OCI-M1 (cell line): ENCODE measurements around the gene DHFR2.
"Not testable (repeated sequence)": the region's sequence is repeated elsewhere in the genome, so short reads cannot be mapped to it uniquely, and the experiment has no call there.

ENCODE experiments used
- DNase-seq: peaks from one replicate; lab custom pipeline; 2025; lab: John Stamatoyannopoulos, UW

Gene DHFR2

DNA sequence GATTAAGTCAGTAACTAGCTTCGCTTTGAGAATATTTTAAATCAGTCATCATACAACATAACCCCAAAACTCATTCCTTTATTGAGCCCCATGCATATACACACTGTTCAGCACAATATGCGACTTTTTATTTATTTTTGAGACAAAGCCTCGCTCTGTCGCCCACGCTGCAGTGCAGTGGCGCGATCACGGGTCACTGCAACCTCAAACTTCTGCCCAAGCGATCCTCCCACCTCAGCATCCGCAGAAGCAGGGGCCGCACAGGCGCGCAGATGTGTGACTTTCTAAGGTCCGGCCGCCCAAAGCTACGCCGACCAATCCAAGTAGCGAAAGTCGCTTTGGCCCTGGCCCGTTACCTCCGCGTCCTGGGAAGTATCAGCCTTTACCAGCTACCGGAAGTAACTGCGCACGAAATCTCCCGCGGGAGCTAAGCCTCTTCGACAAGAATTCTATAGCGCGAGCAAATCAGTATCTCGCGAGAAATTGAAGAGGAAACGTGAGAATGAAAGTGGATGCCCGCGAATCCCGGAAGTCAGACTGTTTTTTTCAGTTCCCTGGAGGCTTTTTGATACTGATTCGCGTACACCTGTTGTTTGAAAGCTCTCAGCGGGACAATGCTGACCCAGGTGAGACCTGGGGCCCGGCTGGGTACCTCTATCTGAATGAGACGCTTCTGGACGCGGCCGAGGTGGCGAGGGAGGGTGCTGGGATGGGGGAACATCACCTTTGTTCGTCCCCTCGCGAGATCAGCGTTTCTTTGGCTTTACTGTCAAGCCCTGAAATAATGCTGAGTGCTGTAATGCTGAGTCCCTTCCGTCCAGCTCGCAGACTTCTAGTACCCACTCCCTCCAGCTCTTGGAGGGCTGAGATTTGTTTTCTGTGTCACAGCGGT is at the start of gene DHFR2, which contains the start of gene NSUN3:
Gene DHFR2, minus strand, starts transcription at position 404 of the 892 bp plus-strand sequence. CDS start 1,405 bp downstream, outside the sequence.
Gene NSUN3, plus strand, starts transcription at position 549 of the 892 bp plus-strand sequence. Its CDS starts 66 bp downstream, at position 615.
- peak; percentile 98 for DNase-seq

DNA sequence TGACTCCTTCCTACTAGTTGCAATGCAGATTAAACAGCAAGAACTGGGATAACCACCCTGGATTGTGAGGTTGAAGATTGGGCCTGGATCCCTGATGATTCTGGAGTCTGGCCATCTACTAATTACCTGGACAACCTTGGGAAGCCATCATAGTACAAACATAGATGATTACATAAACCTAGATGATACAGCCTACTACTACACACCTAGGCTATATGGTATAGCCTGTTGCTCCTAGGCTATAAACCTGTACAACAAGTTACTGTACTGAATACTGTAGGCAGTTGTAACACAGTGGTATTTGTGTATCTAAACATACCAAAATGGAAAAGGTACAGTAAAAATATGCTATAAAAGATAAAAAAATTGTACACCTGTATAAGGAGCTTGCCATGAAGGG is 48.1 kb upstream of the DHFR2 start:
- no peak for DNase-seq

DNA sequence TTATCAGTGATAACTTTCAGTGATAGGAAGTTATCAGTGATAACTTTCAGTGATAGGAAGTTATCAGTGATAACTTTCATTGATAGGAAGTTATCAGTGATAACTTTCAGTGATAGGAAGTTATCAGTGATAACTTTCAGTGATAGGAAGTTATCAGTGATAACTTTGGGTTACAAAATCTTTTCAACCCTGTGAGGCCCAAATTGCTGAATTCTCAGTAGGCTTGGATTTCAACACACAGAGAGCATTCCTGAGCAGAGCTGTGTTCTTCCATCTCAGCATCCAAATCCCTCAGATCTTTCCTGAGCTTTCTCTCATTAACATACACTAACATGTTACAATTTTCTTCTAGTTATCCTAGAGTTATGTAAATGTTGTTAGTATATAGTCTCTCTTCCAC is 47.5 kb upstream of the DHFR2 start:
- DNase-seq = not testable (repeated sequence)

DNA sequence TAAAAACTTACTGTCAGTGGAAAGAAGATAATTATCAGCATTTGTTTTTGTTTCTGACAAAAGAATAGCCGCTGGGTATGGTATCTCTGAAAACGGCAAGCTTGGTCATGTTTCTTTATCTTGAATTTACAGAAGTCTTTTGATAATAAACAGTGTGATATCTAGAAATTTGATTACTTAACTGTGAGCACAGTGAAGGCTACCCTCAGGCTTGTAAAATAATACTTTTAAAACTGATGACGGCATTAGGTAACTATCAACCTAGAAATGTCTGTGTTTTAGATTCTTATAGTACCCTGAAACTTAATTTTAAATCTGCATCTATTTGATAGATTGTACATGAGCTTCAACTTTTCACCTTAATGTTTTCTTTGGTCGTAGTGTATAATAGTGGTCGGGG is 43.6 kb upstream of the DHFR2 start:
- DNase-seq = peak; percentile 55

DNA sequence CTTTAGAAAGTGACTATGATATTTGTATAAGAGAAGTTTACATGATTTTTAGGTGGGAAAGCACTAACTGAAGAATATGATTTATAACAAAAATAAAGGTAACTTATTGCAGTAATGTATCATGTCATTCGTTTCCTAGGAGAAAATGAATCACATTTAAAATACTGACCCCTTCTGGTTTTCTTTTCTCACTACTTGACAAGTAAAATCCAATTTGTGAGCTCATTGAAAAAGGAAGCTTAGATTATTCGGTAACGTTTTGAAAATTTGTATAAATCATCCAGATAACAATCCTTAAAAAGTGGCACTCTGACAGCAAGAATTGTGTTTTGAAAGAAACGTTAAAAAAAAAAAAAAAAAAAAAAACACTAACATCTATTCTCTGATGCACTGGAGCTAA is 39.1 kb upstream of the DHFR2 start:
- peak; percentile 49 for DNase-seq

DNA sequence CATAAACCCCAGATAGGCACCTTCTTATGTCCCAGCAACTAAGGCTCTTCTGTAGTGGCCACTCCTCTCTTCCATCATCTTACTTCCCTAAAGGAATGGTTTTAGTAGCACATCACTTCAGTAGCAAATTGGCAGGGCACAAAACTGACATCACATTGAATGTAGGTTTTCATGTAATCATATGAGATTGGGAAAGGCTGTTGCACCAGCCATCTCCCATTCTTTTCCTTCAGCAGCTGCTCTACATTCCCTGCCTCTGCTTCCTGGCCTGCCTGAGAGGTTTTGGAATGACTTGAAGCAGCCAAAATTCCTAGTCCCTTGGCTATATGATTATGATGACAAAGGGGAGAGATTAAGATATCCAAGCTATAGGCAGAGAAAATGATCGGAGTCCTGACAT is 36.6 kb upstream of the DHFR2 start:
- no peak for DNase-seq

DNA sequence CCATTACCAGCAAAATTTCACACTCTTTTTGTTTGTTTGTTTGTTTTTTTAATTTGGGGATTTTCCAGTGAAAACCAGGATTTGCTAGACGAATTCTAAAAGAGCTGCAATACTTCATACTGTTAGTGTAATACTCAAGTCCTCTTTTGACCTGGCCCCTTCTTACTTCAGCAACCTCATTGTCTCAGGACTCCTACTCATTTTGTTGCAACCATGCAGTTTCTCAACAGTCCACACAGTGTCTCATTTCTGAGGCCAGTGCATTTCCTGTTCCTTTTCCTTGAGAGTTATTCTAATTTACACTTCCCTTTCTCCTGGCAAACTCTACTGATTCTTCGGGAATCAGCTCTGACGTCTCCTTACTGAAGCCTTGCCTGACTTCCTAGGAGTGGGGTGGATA is 35.7 kb upstream of the DHFR2 start:
- DNase-seq = no peak

DNA sequence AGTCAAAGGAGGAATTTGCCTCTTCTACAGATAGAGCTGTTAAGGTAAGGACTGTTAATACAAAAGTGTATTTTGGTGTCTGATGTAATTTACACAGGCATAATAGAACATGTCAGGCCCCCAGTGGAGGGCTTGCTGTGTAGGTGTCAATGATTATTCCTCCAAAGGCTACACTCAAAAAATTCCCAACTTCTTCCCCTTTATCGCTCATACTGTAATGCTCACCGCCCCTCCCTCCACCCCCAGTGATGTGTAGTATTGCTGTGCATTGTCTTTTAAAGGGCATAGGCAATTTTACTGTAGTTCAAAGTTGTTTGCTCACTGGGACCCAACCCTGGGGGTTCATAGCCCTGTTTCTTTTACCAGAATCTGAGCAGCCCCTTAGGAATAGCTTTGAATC is 32.4 kb upstream of the DHFR2 start:
- DNase-seq = no peak

DNA sequence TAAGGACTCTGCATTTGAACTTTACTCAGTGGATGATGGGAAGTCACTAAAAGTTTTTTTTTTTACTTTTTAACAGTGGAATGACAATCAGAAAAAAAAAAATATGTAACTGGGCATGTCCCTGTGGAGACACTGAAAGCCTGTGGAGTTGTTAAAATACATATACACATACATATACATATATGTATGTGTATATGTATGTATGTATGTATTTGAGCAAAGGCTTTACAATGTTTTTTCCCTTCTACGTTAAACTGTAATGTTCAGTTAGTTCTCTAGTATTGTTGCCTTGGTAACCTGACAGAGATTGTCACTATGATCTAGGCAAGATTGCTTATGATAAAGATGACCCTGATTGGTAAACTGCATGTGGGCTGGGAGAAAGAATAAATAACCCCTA is 30.4 kb upstream of the DHFR2 start:
- DNase-seq = no peak

DNA sequence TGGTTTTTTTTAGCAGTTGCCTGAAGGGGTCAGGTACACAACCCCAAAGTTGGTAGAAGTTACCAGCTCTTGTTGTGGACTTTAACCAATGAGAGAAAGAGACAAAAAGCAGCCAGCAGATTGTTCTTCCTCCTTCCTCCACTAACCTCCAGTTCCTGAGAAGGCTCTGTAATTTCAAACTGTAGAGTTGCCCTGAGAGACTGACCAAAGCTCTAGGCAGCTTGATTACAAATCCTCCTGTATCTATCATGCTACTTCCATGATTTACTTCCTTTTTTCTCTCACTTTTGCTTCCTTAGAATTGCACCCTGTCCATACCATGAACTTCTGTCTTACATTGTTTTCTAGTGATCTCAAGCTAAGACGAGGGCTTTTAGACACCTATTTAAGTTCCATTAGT is 29.4 kb upstream of the DHFR2 start:
- peak; percentile 4 for DNase-seq

DNA sequence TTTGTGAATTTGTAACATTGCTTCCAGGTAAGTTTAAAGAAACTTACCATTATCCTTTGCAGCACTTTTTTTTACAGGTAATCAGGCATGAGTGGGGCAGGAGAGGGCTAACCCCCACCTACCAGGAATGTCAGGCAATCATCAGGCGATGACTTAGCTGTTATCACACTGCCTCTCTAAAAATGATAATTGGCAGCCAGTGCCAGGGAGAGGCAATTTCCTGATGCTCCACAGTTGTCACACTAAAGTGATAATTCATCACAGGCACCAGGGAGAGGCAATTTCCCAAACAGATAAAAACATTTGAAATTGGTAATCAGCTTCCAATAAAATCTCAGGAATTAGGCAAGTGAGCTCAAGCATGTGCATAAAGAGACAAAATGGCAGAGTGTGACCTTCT is 26.4 kb upstream of the DHFR2 start:
- DNase-seq = no peak

DNA sequence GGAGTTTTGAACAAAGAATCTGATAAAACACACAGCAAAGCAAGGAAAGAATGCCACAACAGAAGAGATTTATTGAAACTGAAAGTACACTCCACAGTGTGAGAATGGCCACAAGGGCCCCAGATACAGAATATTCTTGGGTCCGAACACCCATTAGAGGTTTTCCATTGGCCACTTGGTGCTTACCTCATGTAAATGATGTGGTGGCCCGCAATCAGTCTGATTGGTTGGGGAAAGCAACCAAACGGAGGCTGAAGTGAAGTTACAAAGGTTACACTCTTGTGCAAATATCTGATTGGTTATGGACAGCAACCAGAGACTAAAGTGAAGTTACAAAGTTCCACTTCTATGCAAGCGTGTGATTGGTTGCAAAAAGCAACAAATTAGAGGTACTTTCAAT is 20.5 kb upstream of the DHFR2 start:
- DNase-seq = peak; percentile 96

DNA sequence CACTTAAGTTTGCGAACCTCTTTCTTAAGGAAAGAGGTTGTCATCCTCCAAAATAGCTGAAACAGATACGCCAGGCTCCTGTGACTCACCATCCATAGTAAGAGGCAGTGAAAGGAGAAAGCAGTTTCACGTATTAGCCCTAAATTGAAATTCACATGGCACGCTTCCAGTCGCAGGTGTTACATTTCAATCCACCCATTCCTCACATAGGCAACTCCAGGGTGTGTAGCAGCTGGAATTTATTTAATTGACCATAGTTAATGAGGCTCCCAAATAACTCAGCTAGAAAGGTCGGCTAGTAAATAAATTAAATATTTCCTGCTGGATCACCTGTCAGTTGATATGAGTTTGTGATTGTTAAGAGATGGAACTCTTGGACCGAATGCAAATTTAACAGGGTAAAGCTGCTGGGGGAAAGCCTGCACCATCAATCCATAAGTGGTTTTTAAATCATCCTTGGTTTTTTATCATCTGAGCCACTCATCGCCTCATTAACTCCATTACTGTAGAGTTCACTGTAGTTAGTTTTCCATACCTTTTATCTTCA is 19.7 kb upstream of the DHFR2 start:
- no peak for DNase-seq

DNA sequence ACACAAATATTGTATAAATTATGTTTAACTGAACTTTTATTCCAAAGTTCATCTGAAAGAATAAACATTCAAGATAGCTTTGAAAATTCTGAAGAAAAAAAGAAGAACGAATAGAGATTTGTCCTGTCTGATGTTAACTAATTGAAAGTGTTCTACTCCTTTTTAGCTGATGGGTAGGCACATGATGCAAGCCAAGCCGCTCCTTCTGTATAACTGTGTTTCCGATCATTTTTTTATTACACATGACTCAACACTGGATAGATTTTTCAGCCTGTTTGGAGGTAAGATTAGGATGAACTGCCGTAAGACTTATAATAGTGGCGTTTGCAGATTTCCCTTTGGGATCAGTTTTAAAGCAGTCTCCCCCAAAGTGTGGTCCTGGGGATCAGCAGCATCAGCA is 19.2 kb upstream of the DHFR2 start:
- no peak for DNase-seq

DNA sequence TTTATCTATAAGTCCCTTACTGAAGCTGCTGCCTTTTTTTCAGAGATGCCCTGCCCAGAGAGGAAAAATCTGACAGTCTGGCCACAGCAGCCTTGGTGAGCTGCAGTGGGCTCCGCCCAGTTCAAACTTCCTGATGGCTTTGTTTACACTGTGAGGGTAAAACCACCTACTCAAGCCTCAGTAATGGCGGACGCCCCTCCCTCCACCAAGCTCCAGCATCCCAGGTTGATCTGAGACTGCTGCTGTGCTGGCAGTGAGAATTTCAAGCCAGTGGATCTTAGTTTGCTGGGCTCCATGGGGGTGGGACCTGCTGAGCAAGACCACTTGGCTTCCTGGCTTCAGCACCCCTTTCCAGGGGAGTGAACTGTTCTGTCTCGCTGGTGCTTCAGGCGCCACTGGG is 17.8 kb upstream of the DHFR2 start:
- not testable (repeated sequence) for DNase-seq

DNA sequence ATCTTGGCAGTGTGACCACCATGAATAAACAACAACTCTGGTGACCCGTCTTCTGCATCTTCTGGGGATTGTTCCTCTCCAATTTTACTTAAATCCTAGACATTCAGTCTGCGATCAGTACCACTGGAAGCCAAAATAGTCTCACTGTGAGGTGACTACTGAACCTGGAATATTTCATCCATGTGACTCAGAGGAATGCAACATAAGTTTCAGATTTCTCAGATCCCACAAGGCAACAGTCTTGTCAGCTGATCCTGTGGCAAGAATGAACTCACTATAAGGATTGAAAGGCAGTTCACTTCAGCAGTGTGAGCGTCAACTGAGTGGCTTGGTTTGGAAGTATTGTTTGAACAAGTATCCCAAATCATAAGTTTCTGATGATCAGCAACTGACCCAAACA is 13.3 kb upstream of the DHFR2 start:
- DNase-seq = no peak

DNA sequence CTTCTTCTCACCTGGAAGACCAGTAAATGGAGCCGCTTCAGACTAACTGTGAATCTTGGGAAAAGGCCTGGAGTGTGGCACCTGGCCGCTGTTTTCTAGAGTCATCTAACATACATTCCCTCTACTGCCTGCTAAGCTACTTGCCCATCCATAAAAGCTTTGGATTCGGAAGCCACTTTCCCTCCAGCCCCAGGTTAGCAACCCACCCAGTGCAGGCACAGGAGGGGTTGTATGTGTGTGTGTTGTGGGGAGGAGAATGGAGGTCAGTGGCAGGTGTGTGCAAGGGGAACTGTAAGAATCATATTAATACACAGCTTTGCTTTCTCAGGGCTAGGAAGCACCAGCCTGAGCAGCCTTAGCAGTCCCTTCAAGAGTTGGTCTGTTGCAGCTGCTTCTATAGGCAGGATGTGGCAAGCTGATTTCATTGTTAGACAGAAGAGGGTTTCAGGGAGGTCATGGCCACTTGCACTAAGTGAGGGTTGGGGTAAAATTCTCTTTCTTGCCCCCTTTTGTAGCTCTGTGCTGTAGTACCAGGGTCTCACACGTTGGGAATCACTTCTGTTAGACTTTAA is 9.1 kb upstream of the DHFR2 start:
- no peak for DNase-seq

DNA sequence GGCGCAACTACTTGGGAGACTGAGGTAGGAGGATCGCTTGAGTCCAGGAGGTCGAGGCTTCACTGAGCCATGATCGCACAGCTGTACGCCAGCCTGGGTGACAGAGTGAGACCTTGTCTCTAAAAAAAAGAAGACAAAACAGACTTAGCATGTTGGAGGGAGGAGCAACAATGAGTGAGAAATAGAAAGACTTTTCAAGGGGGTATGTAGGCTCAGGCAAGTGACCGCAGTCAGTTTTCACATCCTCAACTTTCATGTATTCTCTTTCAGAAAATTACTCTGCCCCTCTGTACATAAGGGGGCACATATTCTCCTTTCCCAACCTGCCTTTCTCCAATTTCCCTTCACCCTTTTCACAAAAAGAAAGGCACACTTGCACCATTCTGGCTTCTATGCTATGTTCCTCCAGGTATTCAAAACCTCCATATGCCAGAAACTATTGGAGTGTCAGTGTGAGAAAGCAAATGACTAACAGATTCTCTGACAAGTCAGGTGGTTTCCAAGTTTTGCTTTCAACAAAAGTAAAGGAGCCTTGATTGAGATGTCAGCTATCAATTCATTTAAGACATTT is 7.7 kb upstream of the DHFR2 start:
- DNase-seq = no peak

DNA sequence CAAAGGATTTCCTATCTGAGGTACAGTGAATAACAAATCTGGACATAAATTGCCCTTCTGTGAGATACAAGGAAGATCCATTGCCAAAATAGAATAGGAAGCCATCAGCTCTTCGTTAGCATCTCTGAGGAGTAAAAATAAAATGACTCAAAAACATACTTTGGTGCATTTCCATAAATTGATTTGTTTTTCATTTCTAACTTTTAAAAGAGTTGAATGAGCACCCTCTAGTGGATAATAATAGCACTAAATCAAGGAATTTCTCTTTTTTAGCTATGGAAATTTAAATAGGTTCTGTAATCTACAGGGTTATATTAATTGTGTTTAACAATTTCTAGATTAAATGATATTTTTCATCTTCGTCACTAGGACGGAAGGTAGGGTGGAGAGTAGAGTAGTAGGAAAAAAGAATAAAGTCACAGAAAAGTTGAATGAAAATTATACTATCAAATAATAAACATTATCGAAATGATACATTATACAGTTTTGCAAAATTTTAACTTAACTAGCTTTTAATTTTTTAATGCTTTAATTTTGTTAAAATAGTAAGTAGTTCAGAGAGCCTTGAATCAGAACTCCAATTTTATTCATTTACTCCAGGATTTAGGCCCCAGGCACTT is 6.6 kb upstream of the DHFR2 start:
- peak; percentile 59 for DNase-seq

DNA sequence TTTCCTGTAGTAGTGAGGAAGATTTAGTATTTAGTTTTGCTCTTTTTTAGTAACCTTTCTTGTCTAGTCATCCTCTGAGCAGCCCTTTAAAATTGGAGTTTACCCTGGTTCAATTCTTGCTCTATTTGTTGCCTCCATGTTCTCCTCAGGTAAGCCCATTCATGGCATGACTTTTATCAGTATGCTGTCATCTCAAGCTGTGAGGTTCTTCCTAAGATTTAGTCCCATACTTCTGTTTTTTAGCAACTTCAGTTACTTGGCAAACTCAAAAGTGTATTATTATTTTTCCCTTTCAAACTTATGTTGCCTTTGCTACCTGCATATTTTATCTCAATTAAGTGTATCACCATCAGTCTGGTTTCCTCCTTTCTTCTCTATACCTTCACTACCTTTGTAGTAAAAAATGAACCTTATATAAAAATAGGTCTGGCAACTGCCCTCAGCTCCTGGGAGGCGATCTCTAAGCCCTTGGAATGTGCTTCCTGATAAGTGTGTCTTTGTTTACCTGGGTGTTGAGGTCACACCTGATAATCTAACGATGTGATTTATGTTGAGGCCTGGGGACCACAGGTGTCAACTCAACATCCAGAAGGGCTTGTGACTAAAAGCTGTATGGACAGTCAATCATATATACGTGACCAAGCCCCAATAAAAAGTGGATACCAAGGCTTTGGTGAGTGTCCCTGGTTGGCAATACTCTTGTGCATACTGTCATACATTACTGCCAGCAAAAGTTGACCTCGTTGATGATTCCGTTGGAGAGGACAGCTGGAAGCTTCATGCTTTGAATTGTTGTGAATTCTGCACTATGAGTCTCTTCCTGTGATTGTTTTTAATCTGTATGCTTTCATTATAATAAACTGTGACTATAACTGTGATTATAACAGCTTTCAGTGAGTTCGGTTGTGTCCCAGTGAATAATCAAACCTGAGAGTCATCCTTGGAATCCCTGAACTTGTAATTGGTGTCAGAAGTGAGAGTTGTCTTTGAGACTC is 4.1 kb upstream of the DHFR2 start:
- DNase-seq = no peak

DNA sequence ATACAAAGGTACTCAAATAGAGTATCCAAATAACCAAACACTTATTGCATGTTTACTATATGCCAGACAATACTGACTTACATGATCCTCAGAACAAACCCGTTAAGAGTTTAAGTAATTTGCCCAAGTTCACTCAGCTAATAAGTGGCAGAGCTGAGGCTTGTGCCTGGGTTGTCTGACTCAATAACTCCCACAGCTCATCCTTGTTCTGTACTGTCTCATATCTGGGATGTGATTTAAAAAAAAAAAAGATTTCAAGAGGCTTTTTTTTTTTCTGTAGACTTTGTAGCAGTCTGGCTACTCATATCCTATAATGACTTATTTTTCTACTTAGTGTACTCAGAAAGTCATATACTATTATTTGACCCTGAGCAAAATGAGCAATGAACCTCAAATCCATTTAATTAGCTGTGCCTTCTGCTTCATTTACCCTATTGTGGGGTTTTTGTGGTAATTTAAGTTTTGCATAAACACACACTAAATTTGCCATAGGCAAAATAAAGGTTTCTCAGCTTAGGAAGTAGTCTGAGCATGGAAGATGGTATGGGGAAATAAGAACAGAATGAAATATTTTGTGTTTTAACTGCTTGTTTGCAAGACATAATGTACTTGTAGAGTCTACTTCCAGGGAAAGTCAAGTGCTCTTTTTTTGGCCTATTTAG is 3.2 kb upstream of the DHFR2 start:
- no peak for DNase-seq
